Right renal cortex interstitium (tissue), 3 donors: Measurements from ENCODE around the gene LMCD1. TPM values are rescaled to one million over a fixed set of nuclear protein-coding genes. Genes with fewer than 3 reads are reported as not detected.

Experiments
- DNase-seq, 3 donors: peaks; one replicate each; pipeline ENCODE4 v3.0.0-alpha.2; 2013; ENCODE audit warnings: low read depth in 3 of 3, low spot score in 2 of 3
- polyA plus RNA-seq, 3 donors: library from polyadenylated mRNA; unstranded; fragments of 120-200 nt; gene quantifications; one replicate each; pipeline ENCODE4 v1.2.1, GENCODE V29; 2013; ENCODE audit not compliant: insufficient read length in 3 of 3

LMCD1 gene
- polyA plus RNA-seq, 3 donors = 30.4 to 32.0 (median 30.5) TPM

DNA sequence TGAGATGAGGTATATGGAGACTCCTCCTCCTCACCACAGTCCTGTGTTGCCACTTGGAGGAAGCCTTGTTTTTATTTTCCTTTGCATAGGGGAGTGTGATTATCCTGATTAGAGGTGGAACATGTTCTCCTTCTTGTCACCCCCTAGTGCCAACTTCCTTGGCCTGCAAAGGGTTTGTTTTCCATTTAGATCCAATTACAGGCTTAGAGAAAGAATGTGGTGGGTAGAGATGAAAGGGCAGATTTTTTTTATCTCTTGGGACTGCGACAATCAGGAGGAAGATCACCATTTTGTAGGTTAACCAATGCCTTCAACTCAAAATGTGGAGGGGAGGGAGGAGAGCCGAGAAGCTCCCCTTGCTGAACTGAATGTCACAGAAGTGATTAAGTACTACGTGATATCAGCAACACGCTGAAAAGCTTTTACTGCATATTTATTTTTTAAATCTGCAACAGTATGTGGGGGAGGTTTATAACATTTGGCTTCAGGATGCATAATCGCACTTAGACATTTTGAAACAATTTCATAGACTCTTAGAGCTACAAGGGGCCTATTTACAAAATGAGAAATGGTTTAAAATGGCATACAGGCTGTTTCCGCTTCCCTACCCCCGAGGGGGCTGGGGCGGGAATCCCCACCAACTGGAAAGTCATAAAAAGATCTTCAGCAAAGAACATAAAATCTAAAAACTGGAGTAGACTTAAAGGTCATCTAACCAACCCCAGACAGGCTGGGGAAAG lies 2.4 kb downstream of the LMCD1 start:
- no peak for DNase-seq

DNA sequence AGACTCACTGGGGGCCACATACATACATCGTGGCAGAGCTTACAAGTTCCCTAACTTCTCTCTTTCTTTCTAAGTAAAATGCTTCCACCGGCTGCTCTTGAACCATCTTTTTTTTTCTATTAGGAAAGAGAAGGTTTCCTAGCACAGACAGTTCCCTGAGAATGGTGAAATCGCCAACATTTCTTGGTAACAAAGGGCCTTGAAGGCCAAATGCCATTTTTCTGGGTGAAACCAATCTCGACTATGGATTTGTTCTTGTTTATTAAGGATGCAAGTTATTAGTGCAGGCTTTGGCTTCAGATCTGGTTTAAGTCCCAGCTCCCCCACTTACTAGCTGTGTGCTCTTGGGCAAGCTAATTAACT lies 3.0 kb downstream of the LMCD1 start:
- no peak for DNase-seq

DNA sequence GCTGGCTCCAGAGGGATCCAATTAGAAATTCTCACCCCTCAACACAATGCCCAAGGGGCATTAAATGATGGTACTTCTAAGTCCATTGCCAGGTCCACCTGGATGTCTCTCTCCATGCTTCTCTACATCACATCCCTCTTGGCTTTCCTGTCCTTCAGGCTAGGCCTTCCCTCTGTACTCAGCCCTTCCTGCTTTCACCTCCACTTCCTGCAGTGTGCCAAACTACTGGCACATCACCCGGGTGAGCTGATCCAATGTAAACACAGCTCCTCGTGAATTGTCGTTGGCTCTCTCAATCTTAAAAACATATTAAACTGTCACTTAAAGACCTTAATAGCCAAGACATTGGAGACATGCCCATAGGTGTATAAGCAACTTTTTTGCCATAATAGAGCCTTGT lies 4.0 kb downstream of the LMCD1 start:
- DNase-seq = no peak

DNA sequence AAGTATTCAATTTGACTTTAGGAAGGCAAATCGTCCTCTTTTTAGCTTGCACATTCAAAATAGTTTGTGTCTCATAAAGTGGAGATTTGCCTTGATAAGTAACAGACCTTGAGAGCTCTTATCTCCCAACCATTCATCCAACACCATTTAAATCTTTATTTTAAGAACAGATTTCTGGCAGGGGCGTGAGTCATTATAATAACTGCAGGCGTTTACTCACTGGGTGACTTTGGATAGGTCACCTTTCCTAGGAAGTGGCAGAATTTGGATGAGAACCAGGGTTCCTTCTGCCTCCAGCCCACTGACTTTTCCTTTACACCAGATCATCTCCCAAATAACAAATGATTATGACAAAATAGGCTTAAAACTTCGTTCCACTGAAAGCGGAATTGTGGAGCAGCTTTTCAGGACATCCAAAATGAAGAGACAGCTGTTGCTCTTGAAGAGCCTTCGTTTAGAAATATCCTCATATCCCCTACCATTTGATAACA lies 5.0 kb downstream of the LMCD1 start:
- no peak for DNase-seq

DNA sequence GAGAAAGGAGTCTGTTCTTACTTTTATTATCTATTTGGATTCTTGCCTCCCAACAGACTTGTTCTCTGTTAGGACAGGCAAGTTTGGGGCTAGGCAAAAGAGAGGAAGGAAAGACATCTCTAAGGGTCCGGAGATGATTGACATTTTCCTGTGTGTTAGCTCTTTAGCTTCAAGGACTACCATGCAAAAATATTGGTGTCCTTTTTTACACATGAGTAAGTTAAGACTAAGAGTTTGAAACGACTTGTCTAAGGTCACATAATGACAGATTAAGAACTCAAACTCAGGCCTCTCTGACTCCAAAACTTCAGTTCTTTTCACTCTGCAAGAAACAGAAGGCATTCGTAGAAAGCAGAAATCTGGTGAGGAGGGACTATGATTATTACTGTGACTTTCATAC lies 5.9 kb downstream of the LMCD1 start:
- no peak for DNase-seq

DNA sequence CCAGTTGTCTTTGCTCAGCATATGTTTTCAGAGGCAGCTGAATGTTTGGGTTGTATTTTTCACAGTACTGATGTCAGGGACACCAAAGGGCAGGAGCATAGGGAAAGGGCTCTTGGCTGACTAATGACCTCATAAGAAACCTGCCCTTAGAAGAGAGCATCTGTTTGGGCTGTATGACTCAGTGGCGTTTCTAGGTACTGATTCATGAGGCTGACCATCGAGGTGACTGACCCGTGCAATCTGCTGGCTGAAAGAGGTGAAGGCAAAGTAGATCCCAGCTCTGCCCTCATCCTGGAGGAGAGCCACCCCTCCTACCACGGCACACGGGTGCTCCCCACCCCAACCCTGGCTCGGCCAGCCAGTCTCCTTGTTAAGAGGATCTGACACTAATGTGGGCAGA lies 8.3 kb downstream of the LMCD1 start:
- DNase-seq = no peak

DNA sequence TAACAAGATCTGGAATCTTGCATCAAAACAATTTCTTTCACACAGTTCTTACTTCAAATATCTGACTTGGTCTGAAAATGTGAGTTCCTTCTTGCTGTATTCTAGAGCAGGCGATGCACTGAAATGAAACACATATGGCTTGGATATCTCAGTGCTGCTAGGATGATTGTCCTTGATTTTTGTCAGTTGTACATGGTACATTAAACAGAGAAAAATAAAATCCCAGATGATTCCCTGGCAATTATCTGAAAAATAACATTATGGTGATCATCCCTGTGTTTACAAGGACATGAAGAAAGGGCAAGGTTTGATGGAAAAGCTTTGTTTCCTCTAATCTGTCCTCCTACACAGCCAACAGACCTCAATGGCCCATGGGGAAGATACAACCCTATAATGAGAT lies 10.6 kb downstream of the LMCD1 start:
- no peak for DNase-seq

DNA sequence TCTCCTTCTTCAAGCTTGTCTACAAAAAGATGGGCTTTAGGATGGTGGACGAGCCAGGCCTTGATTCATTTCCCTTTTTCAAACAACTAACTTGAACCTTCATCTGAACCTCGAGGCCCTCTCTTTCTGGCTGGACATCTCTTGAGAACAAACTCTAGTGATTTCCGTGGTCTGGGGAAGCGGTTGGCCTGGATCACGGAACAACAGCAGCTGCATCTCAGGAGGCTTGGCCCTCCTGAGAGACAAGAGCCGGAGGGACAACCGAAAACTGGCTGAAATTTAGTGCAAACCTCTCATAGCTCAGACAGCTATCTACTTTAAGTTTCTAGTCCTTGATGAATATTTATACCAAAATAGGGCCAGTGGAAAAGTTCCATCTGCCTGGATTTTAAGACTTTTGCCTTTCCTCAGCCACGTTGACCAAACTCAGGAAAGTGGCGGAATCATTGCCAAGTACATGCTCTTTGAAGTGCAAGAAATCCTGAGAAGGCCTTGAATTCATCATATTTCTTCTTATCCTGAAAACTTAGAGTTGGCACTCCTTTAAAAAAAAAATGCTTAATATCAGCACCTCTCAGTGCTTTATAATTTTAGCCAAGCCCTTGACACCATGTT lies 14.5 kb downstream of the LMCD1 start:
- no peak for DNase-seq

DNA sequence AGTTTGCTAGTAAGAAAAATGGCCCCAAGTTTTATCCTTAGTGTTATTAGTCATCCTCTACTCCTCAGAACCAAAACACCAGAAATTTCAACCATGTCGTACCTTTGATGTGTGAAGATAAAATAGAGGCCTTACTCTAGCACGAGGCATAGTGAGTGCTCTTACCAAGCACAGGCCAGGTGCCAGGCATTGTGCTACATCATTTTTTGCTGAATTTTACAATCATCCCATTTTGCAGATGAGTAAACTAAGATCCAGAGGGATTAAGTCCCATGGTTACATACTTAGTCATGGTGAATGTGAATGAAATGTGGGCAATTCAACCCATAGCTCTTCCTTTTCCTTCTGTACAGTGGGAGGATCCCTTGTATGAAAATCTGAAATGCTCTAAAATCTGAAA lies 15.2 kb downstream of the LMCD1 start:
- no peak for DNase-seq

DNA sequence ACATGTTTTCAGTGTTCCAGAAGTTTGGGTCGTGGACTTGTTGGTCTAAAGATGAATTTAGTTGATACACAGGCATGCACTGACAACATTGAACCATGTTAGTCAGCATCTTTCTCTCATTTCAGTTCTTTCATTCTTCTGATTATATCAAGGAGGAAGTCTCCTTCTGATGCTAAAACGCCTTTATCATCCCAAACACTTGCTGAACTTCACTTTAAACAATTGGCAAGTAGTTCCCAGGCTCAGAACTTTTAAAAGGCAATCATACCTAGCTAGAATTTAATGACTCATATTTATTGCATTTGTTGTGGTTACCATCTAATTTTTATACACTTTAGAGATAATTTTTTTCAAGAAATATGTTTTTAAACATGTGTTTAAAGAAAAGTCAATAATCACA lies 15.9 kb downstream of the LMCD1 start:
- DNase-seq = no peak

DNA sequence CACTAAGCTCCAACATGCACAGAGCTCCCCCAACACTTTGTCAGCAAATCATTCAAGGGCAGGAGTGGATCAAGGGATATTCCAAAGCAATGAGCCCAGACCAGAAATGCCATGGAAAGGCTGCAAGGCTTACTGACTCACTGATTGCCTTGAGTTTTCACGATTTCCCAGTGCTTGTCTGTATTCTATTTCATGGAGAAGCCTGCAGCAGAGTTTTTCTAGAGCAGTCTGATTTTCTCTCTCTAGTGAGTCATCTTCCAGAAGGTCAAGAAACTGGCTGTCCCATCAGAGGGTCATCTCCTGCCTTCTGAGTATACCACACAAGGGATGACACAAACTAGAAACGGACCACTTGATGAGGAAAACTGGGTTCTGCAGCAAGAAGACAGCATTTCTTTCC lies 16.5 kb downstream of the LMCD1 start:
- DNase-seq = no peak

DNA sequence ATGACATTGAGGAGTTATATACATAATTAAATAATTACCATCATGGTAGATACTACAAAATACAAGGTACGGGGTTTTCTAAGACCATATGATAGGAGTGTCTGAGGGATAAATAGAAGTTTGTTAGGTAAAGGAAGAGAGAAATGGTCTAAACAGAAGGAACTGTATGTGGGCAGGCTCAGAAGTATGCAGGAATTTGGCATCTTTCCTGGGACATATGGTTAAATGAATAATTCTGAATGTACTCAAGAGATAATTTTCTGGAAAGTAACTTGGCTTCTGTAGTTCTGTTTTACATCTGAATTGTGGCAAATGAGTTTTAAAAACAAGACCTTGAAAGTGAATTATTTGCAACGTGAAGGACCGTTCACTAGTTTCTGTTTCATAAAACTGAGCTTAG lies 17.5 kb downstream of the LMCD1 start:
- no peak for DNase-seq

DNA sequence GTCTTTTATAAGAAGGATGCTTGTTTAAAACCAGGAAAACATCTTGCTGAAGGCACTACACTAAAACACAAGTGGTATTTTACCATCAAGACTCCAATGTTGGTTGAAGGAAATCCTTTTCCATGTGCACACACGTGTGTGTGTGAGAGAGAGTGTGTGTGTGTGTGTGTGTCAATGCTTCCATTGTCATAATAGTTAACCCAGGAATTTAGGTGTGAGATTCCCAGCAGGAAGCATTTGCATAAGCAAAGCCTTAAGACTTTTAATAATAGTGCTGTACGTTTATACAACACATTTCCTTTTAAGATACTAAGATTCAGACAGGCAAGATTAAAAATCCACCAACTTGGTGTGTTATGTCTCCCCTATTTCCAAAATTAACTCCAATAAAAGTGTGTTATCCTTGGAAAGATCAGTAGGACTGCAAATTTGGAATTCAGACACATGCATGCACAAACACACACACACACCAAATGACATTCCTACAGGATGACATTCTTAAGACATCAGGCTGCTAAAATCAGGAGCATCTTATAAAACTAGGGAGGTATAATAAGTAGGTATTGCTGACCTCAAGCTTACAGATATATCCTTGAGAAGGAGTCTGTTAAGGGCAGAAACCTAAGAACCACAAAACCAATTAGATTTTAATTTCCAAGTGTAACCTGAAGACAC lies 18.3 kb downstream of the LMCD1 start:
- no peak for DNase-seq

DNA sequence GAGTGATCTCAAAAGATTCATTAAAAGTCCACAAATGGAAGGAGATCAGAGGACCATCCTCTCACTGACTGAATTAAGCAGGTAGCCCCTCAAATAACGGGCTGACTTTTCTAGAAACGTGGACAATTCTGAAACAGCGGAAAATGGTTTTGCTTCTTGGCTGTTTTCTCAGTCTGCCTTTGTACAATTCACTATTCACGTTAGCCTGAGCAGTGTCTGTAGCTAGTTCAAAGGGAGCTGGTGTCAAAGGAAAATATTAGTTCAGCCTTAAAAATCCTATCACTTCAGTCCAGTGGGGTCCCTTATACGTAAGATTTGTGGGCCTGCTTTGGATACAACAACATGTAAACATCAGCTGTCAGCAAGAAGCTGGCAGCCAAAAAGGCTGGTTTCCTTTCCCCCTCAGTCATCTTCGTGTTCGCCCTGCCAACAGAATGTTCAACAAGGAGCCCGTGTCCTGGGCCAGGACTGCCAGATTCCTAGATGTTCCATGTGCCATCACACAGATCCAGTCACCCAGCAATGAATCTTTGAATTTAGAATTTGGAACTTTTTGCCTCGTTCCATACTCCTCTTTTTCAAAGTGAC lies 19.3 kb downstream of the LMCD1 start:
- no peak for DNase-seq

DNA sequence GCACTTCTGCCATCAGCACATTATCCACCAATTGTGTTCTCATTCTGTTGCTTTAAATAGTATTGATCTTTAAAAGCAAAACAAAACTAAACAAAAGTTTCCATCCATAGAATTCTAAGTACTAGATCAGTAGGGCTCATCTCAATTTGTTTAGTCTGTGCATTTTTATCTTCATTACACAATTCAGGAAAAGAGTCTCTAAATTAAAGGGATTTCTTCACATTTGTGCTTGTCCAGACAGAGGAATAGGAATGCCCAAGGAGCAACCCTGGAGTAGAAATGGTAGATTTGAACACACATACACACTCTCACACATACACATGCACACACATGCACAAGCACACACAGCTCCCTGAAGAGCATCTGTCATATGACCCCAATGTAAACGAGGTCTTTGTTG lies 21.4 kb downstream of the LMCD1 start:
- no peak for DNase-seq

DNA sequence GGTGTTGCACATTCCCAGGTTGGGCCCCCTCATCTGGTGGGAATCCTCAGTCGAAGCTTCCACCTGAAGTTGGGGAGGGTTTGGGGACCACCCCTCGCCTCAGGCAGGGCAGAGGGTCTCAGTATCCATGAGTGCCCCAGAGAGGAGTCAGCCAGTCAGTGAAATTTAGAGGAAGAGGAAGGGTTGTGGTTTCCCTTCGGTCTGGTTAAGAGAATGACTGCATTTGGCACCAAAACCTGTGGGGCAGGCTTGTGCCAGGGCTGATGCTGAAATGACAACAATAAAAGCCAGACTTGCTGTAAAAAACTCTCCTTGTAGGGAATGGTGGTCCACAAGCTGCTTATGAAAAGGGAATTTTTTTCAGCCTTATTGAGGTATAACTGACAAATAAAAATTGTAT lies 22.6 kb downstream of the LMCD1 start:
- DNase-seq = no peak

DNA sequence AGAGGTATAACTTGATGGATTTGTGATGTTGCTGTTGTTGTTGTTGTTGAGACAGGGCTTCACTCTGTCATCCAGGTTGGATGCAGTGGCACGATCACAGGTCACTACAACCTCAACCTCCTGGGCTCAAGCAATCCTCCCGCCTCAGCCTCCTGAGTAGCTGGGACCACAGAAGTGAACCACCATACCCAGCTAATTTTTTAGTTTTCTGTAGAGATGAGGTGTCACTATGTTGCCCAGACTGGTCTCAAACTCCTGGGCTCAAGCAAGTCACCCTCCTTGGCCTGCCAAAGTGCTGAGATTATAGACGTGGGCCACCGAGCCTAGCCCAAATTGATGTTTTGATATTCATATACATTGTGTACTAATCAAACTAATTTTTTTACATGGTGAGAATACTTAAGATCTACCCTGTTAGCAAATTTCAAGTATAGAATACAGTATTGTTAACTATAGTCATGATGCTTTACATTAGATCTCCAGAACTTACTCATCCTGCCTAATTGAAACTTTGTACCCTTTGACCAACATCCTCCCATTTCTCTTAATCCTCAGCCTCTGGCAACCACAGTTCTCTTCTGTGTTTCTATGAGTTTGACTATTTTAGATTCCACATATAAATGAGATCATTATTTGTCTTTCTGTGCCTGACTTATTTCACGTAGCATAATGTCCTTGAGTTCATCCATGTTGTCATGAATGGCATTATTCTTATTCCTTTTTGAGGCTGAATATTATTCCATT lies 23.2 kb downstream of the LMCD1 start:
- DNase-seq = no peak

DNA sequence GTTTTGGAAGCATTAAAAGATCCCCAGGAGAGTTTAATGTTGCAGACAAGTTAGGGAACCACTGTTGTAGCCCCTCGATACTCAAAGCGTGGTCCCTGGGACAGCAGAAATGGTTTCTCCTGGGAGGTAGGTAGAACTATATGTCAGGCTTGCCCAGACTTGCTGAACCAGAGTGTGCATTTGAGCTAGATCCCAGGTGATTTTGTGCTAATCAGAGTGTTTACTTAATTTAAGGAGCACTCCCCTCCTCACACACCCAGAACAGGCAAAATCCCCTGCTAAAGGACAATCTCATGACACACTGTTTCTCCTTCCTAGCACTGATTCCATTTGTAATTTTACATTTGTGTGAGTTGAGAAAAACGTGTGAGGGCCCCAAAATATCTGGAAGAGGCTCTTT lies 24.3 kb downstream of the LMCD1 start:
- no peak for DNase-seq

DNA sequence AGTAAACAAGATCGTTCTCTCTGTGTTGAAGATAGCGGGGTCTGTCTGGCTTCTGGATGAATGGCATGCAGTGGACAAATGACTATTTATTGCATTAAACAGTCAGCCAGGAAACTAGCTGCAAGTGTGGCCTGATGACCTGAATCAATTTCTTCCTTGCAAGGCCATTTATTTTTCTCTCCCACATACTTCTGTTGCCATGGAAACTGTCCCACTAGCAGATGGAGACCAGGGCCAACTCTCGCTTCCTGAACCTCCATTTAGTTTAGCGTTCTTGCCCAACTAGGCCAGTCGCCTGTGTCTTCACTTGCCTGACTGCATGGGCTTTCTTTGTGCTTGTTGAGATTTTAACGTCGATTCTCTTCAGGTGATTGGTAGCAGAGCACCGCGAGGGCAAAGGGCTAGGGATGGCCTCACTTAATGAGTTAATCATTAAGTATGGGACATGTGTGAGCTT lies 27.6 kb downstream of the LMCD1 start:
- DNase-seq = peak in 2 of 3 donors; percentile 47 to 54

DNA sequence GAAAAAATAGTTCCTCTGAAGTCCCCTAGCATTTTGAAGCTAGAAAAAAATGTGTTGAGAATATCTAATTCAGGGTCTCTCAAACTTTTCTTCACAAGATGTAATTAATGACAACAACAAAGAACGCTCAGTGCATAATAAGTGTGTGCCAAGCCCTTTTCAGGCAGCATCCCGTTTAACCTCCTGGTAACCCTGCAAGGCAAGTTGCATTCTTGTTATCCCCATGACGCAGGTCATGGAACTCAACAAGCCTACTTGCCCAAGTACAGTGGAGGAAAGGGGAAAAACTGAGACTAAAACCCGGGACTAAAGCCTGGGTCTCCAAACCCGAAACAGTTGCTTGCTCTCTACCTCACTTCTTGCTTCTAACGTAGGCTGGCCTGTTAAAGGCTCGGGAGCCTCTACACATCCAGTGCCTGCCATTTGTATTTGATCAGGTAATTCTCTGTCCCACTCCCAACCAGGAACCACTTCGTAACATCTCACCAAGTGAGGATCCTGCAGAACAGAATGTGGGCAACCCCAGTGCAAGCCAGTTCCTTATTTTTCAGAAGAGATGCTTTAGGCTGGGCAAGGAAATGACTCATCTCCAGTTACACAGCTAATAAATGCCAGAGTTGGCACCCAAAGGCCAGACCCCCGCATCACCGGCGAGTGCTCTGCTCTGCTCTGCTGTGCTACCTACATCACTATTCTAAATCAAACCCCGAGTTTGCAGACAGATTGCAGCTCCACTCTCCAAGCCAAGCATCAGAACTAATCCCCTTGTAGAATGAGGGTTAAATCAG lies 28.3 kb downstream of the LMCD1 start:
- no peak for DNase-seq
